HG02763 (cell line): ENCODE results near the gene LPCAT2.

Experiments used
- ATAC-seq: cut with Tn5 transposase; IDR thresholded peaks from one replicate; pipeline ENCODE4 v1.9.1; 2021; ENCODE audit warnings: mild to moderate bottlenecking, moderate library complexity; ENCODE audit not compliant: unreplicated experiment

LPCAT2 gene

GRCh38 chr16:55480228-55480655 is 28.6 kb upstream of the LPCAT2 start:
- ATAC-seq: no peak

GRCh38 chr16:55481023-55481422 is 27.8 kb upstream of the LPCAT2 start:
- no peak for ATAC-seq

- no peak for ATAC-seq
These were observed 26.8 kb upstream of the LPCAT2 start for GRCh38 chr16:55482056-55482455.

GRCh38 chr16:55487048-55487803 is 21.6 kb upstream of the LPCAT2 start:
- no peak for ATAC-seq

- ATAC-seq: no peak
These were observed 20.6 kb upstream of the LPCAT2 start for GRCh38 chr16:55488306-55488705.

GRCh38 chr16:55489119-55489955 is 19.5 kb upstream of the LPCAT2 start:
- no peak for ATAC-seq

- no peak for ATAC-seq
These were observed 19.0 kb upstream of the LPCAT2 start for GRCh38 chr16:55489956-55490265.

- no peak for ATAC-seq
These were observed 18.6 kb upstream of the LPCAT2 start for GRCh38 chr16:55490301-55490700.

GRCh38 chr16:55491691-55492090 is 17.2 kb upstream of the LPCAT2 start:
- ATAC-seq: no peak

GRCh38 chr16:55492756-55493380 is 16.0 kb upstream of the LPCAT2 start:
- ATAC-seq: no peak

GRCh38 chr16:55494994-55495421 is 13.9 kb upstream of the LPCAT2 start:
- ATAC-seq: no peak

GRCh38 chr16:55495616-55496289 is 13.1 kb upstream of the LPCAT2 start:
- no peak for ATAC-seq

GRCh38 chr16:55496509-55497145 is 12.2 kb upstream of the LPCAT2 start:
- no peak for ATAC-seq

GRCh38 chr16:55497558-55497957 is 11.3 kb upstream of the LPCAT2 start:
- no peak for ATAC-seq

- no peak for ATAC-seq
These were observed 10.8 kb upstream of the LPCAT2 start for GRCh38 chr16:55498101-55498500.

- no peak for ATAC-seq
These were observed 9.6 kb upstream of the LPCAT2 start for GRCh38 chr16:55499281-55499680.

- no peak for ATAC-seq
These were observed 8.8 kb upstream of the LPCAT2 start for GRCh38 chr16:55499951-55500529.

GRCh38 chr16:55500530-55501011 is 8.3 kb upstream of the LPCAT2 start:
- ATAC-seq: no peak

GRCh38 chr16:55501549-55502322 is 7.1 kb upstream of the LPCAT2 start:
- no peak for ATAC-seq
